ENCODE data around the gene UBE2E2. TPM values are rescaled to one million over a fixed set of nuclear protein-coding genes. Genes with fewer than 3 reads are reported as not detected.

UBE2E2 gene
- total RNA-seq (40.9 TPM), polyA plus RNA-seq (ENCODE audit: insufficient read depth, low read depth, low replicate concordance) (61.7 TPM)
- long read RNA-seq, donor 1, partial matches to known transcripts = 35 of 35 reads
- long read RNA-seq, donor 1, other reads (novel, unspliced or antisense) = 0 of 35 reads
- long read RNA-seq, donor 2, partial matches to known transcripts = 40 of 41 reads
- long read RNA-seq, donor 2, other reads (novel, unspliced or antisense) = 0 of 41 reads
- long read RNA-seq, donor 3, partial matches to known transcripts = 9 of 9 reads
- long read RNA-seq, donor 3, other reads (novel, unspliced or antisense) = 0 of 9 reads
- long read RNA-seq, donor 4, partial matches to known transcripts = 9 of 9 reads
- long read RNA-seq, donor 4, other reads (novel, unspliced or antisense) = 0 of 9 reads
- long read RNA-seq, donor 5 = 0 reads
- long read RNA-seq, donor 6, partial matches to known transcripts = 10 of 10 reads
- long read RNA-seq, donor 6, other reads (novel, unspliced or antisense) = 0 of 10 reads
- long read RNA-seq, donor 7, partial matches to known transcripts = 0 of 9 reads
- long read RNA-seq, donor 7, other reads (novel, unspliced or antisense) = 9 of 9 reads
- long read RNA-seq, donor 8, partial matches to known transcripts = 57 of 59 reads
- long read RNA-seq, donor 8, other reads (novel, unspliced or antisense) = 0 of 59 reads
- long read RNA-seq, donor 9, partial matches to known transcripts = 19 of 20 reads
- long read RNA-seq, donor 9, other reads (novel, unspliced or antisense) = 0 of 20 reads
- long read RNA-seq, donor 10, partial matches to known transcripts = 47 of 48 reads
- long read RNA-seq, donor 10, other reads (novel, unspliced or antisense) = 0 of 48 reads

DNA sequence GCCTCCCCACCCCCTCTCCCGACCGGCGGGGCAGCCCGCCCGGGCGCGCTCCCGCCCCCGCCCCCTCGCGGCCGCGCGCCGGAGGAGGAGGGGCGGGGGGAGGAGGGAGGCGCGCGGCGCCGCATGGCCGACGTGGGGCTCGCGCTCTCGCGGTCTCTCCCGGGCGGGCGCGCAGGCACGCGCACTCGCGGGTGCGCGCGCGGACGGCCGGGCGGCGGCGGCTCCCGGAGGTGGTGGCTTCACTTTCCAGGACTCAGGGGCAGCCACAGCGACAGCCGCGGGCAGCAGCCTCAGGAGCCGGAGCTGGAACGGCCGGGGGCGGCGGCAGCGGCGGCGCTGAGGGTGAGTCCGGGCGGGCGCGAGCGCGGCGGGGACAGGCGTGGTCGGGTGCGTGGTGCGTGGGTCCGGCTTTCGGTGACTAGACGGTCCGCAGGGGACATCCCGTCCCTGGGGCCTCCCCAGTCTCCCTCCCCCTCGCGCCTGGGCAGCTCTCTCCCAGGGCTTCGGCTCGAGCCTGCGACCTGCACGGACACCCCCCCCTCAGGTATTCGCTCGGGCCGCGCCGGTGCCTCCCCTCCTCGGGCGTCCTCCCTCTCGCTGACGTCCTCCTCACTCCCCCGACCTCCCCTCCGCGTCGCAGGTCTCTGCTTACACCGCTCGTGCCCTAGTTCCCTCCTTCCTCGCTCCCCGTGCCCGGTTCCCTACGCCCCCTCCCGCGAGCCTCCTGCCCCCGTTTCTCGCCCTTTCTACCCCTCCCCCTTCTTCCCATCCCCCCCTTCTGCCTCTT lies at the start of gene UBE2E2:
UBE2E2 (plus strand) TSS at position 407 of the 787 bp plus-strand sequence.
- intact Hi-C loops (cut with DNase I) = no loop called here
- TF ChIP-seq, protein P1, sequence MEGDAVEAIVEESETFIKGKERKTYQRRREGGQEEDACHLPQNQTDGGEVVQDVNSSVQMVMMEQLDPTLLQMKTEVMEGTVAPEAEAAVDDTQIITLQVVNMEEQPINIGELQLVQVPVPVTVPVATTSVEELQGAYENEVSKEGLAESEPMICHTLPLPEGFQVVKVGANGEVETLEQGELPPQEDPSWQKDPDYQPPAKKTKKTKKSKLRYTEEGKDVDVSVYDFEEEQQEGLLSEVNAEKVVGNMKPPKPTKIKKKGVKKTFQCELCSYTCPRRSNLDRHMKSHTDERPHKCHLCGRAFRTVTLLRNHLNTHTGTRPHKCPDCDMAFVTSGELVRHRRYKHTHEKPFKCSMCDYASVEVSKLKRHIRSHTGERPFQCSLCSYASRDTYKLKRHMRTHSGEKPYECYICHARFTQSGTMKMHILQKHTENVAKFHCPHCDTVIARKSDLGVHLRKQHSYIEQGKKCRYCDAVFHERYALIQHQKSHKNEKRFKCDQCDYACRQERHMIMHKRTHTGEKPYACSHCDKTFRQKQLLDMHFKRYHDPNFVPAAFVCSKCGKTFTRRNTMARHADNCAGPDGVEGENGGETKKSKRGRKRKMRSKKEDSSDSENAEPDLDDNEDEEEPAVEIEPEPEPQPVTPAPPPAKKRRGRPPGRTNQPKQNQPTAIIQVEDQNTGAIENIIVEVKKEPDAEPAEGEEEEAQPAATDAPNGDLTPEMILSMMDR (IDR thresholded peaks at IDR 0.05; ENCODE audit: borderline replicate concordance, extremely low read depth, insufficient read depth) = no peak

DNA sequence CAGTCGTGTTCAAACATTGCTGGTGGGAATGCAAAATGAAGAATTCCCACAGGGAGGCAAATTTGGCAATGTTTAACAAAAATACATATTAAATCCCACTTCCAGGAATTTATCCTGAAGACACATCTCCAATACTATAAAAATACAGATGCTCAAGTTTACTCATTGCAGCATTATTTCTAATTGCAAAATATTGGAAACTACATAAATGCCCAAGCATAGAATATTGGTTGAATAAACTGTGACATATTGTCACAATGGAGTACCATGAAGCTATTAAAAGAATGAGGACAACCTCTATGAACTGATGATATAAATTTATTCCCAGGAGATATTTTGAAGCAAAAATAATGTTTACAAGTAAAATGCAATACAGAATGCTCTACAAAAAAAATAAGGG lies 49.7 kb upstream of the UBE2E2 start:
- TF ChIP-seq, protein P1 (IDR thresholded peaks at IDR 0.05; ENCODE audit: borderline replicate concordance, extremely low read depth, insufficient read depth) = no peak

More for the DNA sequence above, at the start of gene UBE2E2:
- Histone ChIP-seq H3K36me3 (ENCODE audit: control insufficient read depth in 2 of 3, insufficient read depth in 3 of 3, low read length in 3 of 3) (no peaks in the 10 kb centered on the region), H3K9ac (ENCODE audit: low read length in 3 of 3) (peak within 1 kb of the TSS; percentile 61 to 77 (median 73)), H3K9me3 (ENCODE audit: control insufficient read depth in 2 of 3, insufficient read depth in 1 of 3, low read length in 3 of 3) (no peaks in the 10 kb centered on the region), H3K27ac (ENCODE audit: low read depth in 2 of 2, low read length in 2 of 2) (peak within 1 kb of the TSS; percentile 73 to 85), H3K4me3 (ENCODE audit: low read length in 3 of 3) (peak within 1 kb of the TSS; percentile 86 to 89 (median 88)), H3K27me3 (ENCODE audit: control insufficient read depth, insufficient read depth, low read length) (no peaks in the 10 kb centered on the region), H3K4me1 (ENCODE audit: control insufficient read depth in 2 of 3, insufficient read depth in 2 of 3, low read depth in 1 of 3, low read length in 3 of 3) (peaks cover 0 to 7% (median 0%) of the 10 kb centered on the region in 3 donors)
- DNase-seq (peak; percentile 80 to 91 (median 83)), FAIRE-seq (no peak)

DNA sequence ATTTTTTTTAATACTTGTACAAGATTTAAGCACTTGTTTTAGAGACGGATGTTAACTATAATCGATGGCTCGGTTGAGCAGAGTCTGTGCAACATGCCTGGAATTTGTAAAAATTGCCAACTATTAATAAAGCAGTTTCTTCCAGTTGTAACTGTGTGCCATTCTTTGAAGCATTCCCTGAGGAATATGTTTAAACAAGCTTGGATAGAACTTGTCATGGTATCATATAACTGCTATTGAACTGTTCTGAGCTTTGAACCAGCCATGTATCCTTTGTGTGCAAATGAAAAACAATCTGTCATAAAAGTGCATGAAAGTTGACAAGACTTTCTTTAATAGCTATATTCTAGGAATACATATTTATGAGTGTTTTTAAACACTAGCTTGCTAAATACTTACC lies 45.8 kb upstream of the UBE2E2 start:
- intact Hi-C loops (cut with DNase I) = no loop called here
- DNase-seq (no peak), FAIRE-seq (no peak)
- no peak overlapping the region for H3K27ac ChIP-seq (ENCODE audit: low read depth in 2 of 2, low read length in 2 of 2)
- no peaks in the 10 kb centered on the region for H3K36me3 ChIP-seq (ENCODE audit: control insufficient read depth in 2 of 3, insufficient read depth in 3 of 3, low read length in 3 of 3)
- H3K4me3 ChIP-seq (ENCODE audit: low read length in 3 of 3) = no peak overlapping the region
- TF ChIP-seq, protein P1 (IDR thresholded peaks at IDR 0.05; ENCODE audit: borderline replicate concordance, extremely low read depth, insufficient read depth) = no peak
- H3K27me3 ChIP-seq (ENCODE audit: control insufficient read depth, insufficient read depth, low read length) = no peaks in the 10 kb centered on the region
- H3K4me1 ChIP-seq (ENCODE audit: control insufficient read depth in 2 of 3, insufficient read depth in 2 of 3, low read depth in 1 of 3, low read length in 3 of 3) = no peaks in the 10 kb centered on the region
- peaks cover 0 to 4% (median 0%) of the 10 kb centered on the region in 3 donors for H3K9me3 ChIP-seq (ENCODE audit: control insufficient read depth in 2 of 3, insufficient read depth in 1 of 3, low read length in 3 of 3)
- H3K9ac ChIP-seq (ENCODE audit: low read length in 3 of 3) = no peak overlapping the region

More for the DNA sequence above, 49.7 kb upstream of the UBE2E2 start:
- no peak for DNase-seq
- no peak for FAIRE-seq
- Histone ChIP-seq H3K4me3 (ENCODE audit: low read length in 3 of 3) (no peak overlapping the region), H3K4me1 (ENCODE audit: control insufficient read depth in 2 of 3, insufficient read depth in 2 of 3, low read depth in 1 of 3, low read length in 3 of 3) (no peaks in the 10 kb centered on the region), H3K27me3 (ENCODE audit: control insufficient read depth, insufficient read depth, low read length) (no peaks in the 10 kb centered on the region), H3K36me3 (ENCODE audit: control insufficient read depth in 2 of 3, insufficient read depth in 3 of 3, low read length in 3 of 3) (no peaks in the 10 kb centered on the region), H3K9ac (ENCODE audit: low read length in 3 of 3) (no peak overlapping the region), H3K27ac (ENCODE audit: low read depth in 2 of 2, low read length in 2 of 2) (no peak overlapping the region), H3K9me3 (ENCODE audit: control insufficient read depth in 2 of 3, insufficient read depth in 1 of 3, low read length in 3 of 3) (peaks cover 0 to 4% (median 0%) of the 10 kb centered on the region in 3 donors)
- intact Hi-C loops (cut with DNase I) = no loop called here
